NCI-H1048 (cell line): ENCODE results near the gene MNT.

ENCODE experiments used
- DNase-seq: peaks from one replicate; lab custom pipeline; 2025; lab: John Stamatoyannopoulos, UW

The MNT gene

DNA sequence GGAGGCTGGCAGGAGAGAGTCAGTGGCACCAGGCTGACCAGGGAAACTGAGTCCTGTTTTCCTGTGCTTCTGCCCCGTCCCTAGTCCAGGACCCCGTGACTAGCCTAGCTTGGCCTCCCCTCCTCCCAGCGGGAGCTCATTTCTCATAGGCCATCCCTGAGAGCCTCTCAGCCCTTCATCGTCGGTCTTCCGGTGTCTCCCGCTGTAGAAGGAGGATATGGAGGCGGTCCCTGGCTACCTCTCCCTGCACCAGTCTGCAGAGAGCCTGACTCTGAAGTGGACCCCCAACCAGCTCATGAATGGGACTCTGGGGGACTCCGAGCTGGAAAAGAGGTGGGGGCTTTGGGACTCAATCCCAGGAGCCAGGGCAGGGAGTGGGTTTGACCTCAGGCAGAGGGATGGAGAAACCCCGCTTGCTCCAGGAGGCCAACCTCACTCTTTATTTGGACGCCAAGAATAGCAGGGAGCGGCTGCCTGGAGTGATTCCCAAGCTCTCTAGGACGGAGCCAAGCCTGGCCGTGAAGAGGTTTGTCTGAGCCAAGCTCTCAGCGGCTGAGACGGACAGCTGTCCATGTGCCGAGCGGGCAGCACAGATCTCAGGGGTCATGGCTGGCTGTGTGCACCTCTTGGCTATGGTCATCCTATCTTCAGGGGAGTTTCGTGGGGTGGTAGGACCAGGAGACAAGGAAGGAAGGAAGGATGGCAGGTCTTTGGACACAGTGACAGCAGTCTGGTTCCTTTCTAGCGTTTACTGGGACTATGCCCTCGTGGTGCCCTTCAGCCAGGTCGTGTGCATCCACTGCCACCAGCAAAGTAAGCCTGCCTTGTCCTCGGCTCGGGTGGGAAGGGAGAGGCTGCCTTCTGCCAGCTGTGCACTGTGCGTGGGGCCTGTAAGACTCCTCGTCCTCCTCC lies 36.8 kb downstream of the MNT start:
- no peak for DNase-seq

GRCh38 chr17:2363318-2363717 lies 37.5 kb downstream of the MNT start:
- DNase-seq: no peak

DNA sequence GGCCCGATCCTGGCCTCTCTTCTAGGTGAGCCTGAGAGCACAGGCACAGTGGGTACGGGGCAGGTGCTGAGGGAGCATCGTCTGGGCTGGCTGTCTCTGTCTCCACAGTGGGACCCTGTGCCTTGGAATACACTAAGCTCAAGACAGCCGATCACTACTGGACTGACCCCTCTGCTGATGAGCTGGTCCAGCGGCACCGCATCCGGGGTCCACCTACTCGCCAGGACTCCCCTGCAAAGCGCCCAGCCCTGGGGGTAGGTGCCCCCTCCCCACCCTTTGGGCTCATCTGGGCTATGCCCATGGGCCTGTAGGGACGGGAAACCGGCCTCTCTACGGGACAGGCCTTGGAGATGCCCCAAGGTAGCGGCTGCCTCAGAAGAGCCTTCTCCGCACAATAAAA lies 38.0 kb downstream of the MNT start:
- no peak for DNase-seq

DNA sequence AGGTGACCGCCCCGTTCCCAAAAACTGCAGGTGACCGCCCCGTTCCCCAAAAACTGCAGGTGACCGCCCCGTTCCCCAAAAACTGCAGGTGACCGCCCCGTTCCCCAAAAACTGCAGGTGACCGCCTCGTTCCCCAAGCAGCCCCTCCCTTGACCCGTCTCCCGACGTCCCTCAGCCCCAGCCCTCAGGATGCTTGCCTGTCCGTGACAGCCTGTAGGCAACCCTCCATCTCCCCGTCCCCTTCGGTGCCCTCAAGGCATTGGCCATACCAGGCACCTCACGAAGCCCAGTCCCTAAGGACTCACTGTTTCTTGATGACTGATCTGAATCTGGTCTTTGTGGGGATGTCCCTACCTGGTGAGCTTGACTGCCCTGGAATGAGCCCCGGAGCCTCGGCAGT lies 38.4 kb downstream of the MNT start:
- no peak for DNase-seq

GRCh38 chr17:2362016-2362415 lies 38.8 kb downstream of the MNT start:
- DNase-seq: no peak

DNA sequence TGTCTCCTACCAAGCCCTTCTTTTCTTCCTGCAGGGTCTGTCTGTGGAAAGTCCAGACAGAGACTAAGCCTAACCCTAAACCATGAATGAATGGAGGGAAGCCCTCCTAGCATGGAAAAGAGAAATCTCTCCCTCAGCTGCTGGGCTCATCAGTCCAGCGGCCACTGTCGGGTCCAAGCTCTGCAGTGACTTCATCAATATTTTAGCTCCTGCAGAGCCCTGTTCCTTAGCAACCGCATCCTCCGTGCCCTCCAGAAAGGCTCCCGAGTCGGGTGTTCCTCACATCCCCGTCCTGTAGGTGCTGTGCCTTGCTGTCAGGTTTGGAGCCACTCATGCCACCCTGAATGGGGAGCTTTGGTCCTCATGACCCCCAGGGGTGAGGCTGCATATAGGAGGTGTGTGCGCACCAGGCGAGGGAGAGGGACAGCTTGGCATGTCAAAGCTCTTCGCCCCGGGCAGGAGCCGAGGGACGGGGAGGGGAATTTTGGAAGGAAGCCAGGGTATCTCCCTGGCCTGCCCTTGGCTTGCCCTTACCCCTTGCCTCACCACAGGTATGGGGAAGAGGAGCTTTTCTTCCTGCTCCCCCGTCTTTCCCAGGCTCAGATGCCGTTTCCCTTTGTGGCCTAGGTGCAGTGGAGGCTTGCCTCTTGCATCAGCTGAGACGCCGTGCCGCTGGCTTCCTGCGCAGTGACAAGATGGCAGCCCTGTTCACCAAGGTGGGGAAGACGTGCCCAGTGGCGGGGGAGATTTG lies 39.7 kb downstream of the MNT start:
- no peak for DNase-seq

DNA sequence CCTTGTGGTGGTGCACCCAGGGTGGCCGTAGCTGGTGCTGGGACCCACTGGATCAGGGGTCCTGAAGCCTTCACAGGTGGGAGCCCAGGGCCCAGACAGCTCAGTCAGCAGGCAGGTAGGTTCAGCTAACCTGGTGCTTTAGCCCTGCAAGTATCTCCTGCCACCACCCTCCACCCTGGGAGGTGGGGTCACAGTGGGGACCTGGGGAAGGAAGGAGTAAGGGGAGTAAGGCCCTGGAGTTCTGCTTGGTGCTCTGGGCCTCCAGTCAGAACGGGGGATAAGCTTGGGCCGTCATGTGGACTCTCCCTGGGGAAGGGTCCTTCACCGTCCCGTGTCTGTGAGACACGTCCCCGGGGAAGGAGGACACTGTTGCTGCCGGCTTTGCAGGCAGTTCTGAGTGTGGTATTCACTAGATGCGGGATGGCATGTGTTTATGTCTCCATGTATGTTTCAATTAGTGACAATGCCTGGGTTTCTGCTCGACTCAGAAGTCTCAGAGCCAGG lies 42.9 kb downstream of the MNT start:
- DNase-seq: no peak

- DNase-seq: no peak
Observed at GRCh38 chr17:2357237-2357636, 43.6 kb downstream of the MNT start.

- DNase-seq: no peak
Observed at GRCh38 chr17:2354311-2354710, 46.5 kb downstream of the MNT start.

DNA sequence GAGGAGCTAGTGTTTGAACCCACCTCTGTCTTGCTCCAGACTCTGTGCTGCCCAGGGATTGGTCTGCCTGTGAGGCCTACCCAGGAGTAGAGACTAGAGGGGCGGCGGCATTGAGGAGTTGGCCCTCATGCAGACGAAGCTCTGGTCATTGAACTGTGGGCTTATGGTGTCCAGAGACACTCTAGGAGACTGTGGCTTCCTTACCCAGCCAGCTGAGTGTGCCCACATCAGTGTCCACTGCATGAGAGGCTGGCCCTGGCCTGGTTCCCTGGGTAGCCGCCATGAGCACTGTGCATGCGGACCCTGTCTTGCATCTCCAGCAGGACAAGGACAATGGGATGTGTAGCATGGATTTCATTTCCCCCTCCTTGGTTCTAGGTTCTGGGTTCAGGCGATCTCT lies 49.6 kb downstream of the MNT start:
- DNase-seq: no peak

- no peak for DNase-seq
Observed at GRCh38 chr17:2347805-2348685, 52.8 kb downstream of the MNT start.

DNA sequence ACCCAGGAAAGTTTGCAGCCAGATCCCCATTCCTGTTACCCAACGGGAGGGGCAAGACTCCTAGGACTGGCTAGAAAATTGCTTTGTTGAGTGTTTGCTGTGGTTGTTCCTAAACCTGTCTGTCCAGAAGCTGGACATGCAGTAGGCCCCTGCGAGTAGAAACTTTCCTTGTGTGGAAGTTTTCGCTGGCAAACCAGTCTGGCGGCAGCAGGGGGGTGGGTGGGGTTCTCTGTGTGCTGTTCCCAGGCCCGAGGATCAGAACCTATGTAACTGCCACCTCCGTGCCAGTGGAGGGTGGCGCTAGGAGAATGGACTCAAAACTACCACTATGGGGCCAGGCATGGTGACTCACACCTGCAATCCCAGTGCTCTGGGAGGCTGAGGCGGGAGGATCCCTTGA lies 54.4 kb downstream of the MNT start:
- no peak for DNase-seq

- DNase-seq: no peak
Observed at GRCh38 chr17:2344528-2344927, 56.3 kb downstream of the MNT start.

DNA sequence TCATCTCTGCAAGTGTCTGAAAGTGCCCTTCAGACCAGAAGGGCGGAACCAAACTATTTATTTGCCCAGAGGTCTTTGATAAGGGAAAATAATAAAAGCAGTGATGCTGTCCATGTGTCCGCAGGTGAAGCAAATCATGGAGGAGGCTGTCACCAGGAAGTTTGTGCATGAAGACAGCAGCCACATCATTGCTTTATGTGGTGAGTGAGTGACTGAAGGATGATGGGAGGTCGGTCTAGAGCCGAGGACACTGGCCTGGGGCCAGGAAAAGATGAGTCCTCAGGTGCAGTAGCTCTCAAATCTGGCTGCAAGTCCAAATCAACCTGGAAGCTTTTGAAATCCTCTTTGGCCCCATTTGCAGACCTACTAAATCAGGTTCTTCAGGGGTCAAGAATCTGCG lies 57.4 kb downstream of the MNT start:
- no peak for DNase-seq

GRCh38 chr17:2338315-2338657 lies 62.6 kb downstream of the MNT start:
- DNase-seq: no peak

GRCh38 chr17:2337544-2338314 lies 63.1 kb downstream of the MNT start:
- DNase-seq: no peak

DNA sequence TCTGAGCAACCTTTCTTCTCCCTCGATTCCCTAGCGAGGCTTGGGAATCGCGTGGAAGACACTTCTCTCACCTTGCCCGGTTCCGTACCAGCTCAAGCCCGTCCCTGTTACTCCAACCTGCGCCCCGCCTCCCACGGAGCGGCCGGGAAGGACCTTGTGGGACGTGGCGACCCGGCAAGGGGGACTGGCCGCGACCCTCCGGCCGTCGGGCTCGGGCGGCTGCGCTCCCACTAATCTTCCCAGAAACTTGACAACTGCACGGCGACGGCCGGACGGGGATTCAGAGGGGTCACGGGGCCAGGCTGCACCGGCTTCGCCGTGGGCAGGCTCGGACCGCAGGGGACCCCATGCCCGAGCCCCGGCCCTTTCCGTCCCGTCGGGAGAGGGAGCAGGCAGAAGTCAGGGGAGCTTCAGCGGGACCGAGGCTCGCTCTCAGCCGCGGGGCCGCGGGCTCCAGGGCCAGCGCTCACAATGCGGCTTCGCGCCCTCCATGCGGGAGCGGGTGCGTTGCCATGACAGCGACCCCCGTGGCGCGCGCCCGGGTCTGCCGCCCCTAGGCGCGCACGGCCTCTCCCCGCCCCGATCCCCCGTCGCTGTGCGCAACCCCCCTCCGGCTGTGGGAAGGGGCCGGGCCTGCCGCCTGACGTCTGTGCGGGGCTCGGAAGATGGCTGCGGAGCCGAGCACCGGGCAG lies 63.9 kb downstream of the MNT start, which contains the start of gene SGSM2:
SGSM2 (plus strand) TSS at position 650 of the 692 bp plus-strand sequence. CDS start 188 bp downstream, outside the sequence.
- DNase-seq: peak; percentile 52

DNA sequence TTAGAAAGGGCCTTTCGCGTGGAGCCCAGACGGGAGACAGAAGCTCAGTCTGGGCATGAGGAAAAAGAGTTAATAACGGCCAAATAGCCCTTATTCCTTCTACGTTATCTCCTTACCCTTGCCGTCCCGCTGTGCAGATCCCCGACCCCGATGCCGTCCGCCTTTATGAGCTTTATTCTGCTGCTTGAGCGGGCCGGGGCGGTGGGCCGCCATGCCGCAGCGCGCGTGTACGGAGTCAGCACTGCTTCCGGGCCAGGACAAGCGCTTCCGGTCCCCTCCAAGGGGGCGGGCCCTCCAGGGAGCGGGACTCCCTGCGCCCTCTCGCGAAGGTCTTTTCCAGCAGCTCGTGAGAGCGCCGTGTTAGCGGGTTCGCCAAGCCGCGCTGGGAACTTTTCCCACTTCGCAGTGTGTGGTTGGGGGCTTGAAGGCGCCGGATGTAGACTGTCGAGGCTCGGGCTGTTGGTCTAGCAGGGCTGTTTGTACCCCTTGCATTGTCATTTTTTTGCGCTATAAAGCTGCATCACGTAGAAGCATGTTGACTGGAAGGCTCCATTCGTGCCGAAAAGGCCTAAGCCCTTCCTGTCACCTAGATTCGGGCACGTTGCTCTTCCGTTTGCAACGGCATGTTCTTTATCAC lies 64.5 kb downstream of the MNT start, which contains the start of gene TSR1:
TSR1 (minus strand) TSS at position 243 of the 637 bp plus-strand sequence; CDS start at position 213, 30 bp downstream.
- DNase-seq: peak; percentile 86

- DNase-seq: no peak
Observed at GRCh38 chr17:2335726-2336214, 65.1 kb downstream of the MNT start.
